SKM-1 (cell line): Measurements from ENCODE around the gene TAS2R19.
"Not testable (repeated sequence)": the region's sequence is repeated elsewhere in the genome, so short reads cannot be mapped to it uniquely, and the experiment has no call there.

Source experiments
- DNase-seq: peaks from one replicate; lab custom pipeline; 2025; ENCODE audit not compliant: unreplicated experiment; lab: John Stamatoyannopoulos, UW

Gene TAS2R19

GRCh38 chr12:11022520-11022919 is at the start of gene TAS2R19:
TSS of gene TAS2R19 (minus strand) at chr12:11022620. CDS start at chr12:11022571, 49 bp downstream.
- no peak for DNase-seq

GRCh38 chr12:11071414-11071813 is 49.0 kb upstream of the TAS2R19 start:
- no peak for DNase-seq

- no peak for DNase-seq
Measured at GRCh38 chr12:11070999-11071398, 48.6 kb upstream of the TAS2R19 start.

GRCh38 chr12:11069854-11070365 is 47.5 kb upstream of the TAS2R19 start:
- no peak for DNase-seq

GRCh38 chr12:11067514-11067913 is 45.1 kb upstream of the TAS2R19 start:
- DNase-seq: no peak

GRCh38 chr12:11062194-11062593 is 39.8 kb upstream of the TAS2R19 start, which contains the start of gene TAS2R46:
TSS of gene TAS2R46 (minus strand) at chr12:11062294. CDS start at chr12:11062294, 0 bp downstream.
- not testable (repeated sequence) for DNase-seq

GRCh38 chr12:11059784-11060183 is 37.4 kb upstream of the TAS2R19 start:
- DNase-seq: no peak

- no peak for DNase-seq
Measured at GRCh38 chr12:11059041-11059440, 36.6 kb upstream of the TAS2R19 start.

- DNase-seq: no peak
Measured at GRCh38 chr12:11055306-11055705, 32.9 kb upstream of the TAS2R19 start.

- not testable (repeated sequence) for DNase-seq
Measured at GRCh38 chr12:11049806-11050531, 27.5 kb upstream of the TAS2R19 start.

GRCh38 chr12:11041366-11041765 is 18.9 kb upstream of the TAS2R19 start:
- DNase-seq: not testable (repeated sequence)

GRCh38 chr12:11040162-11040561 is 17.7 kb upstream of the TAS2R19 start:
- no peak for DNase-seq

GRCh38 chr12:11039171-11039570 is 16.8 kb upstream of the TAS2R19 start:
- no peak for DNase-seq

GRCh38 chr12:11033959-11034358 is 11.5 kb upstream of the TAS2R19 start:
- DNase-seq: not testable (repeated sequence)

- DNase-seq: no peak
Measured at GRCh38 chr12:11031307-11031706, 8.9 kb upstream of the TAS2R19 start, which contains the start of gene TAS2R31. TSS of gene TAS2R31 (minus strand) at chr12:11031407. CDS start at chr12:11031335, 72 bp downstream.

- no peak for DNase-seq
Measured at GRCh38 chr12:11026118-11026517, 3.7 kb upstream of the TAS2R19 start.

- DNase-seq: no peak
Measured at GRCh38 chr12:11023387-11023786, 967 bp upstream of the TAS2R19 start.

- DNase-seq: no peak
Measured at GRCh38 chr12:11016937-11017336, 5.5 kb downstream of the TAS2R19 start.

- no peak for DNase-seq
Measured at GRCh38 chr12:11015775-11016430, 6.5 kb downstream of the TAS2R19 start.

GRCh38 chr12:11014234-11014633 is 8.2 kb downstream of the TAS2R19 start:
- no peak for DNase-seq

GRCh38 chr12:11007608-11008007 is 14.8 kb downstream of the TAS2R19 start:
- DNase-seq: no peak

- DNase-seq: no peak
Measured at GRCh38 chr12:10998204-10998603, 24.2 kb downstream of the TAS2R19 start, which contains the start of gene TAS2R20. TSS of gene TAS2R20 (minus strand) at chr12:10998304. CDS start at chr12:10997875, 429 bp downstream.
